Osteocyte (in vitro differentiated cells): Measurements from ENCODE around the gene BLCAP. TPM values are rescaled to one million over a fixed set of nuclear protein-coding genes. Genes with fewer than 3 reads are reported as not detected.
"Not testable (repeated sequence)": the region's sequence is repeated elsewhere in the genome, so short reads cannot be mapped to it uniquely, and the experiment has no call there.

Source experiments
- DNase-seq: peaks from one replicate; pipeline ENCODE4 v3.0.0; 2021; ENCODE audit warnings: mixed read lengths; ENCODE audit not compliant: unreplicated experiment; ENCODE audit errors: extremely low spot score
- H3K27ac Mint-ChIP-seq: one replicate; pipeline ENCODE4 v1.8.0; 2021; ENCODE audit warnings: mild to moderate bottlenecking, mixed read lengths; ENCODE audit not compliant: unreplicated experiment
- H3K27me3 Mint-ChIP-seq: one replicate; pipeline ENCODE4 v1.8.0; 2021; ENCODE audit warnings: mixed read lengths; ENCODE audit not compliant: unreplicated experiment
- H3K36me3 Mint-ChIP-seq: one replicate; pipeline ENCODE4 v1.8.0; 2021; ENCODE audit warnings: mixed read lengths; ENCODE audit not compliant: unreplicated experiment
- H3K4me1 Mint-ChIP-seq: one replicate; pipeline ENCODE4 v1.8.0; 2021; ENCODE audit warnings: mixed read lengths; ENCODE audit not compliant: unreplicated experiment
- H3K4me3 Mint-ChIP-seq: one replicate; pipeline ENCODE4 v1.8.0; 2021; ENCODE audit warnings: mild to moderate bottlenecking, moderate library complexity, mixed read lengths; ENCODE audit not compliant: unreplicated experiment
- H3K9me3 Mint-ChIP-seq: one replicate; pipeline ENCODE4 v1.8.0; 2021; ENCODE audit warnings: mixed read lengths; ENCODE audit not compliant: unreplicated experiment
- total RNA-seq: library from RNA; stranded (reverse); gene quantifications from 2 replicates; pipeline ENCODE4 v1.2.1, GENCODE V29; 2021
- TF ChIP-seq, protein P1 (sequence below): fragments of 200-600 bp; sonication (generic); IDR thresholded peaks from 2 replicates; pipeline ENCODE4 v1.5.0; 2021; ENCODE audit warnings: antibody characterized with exemption, mild to moderate bottlenecking, moderate library complexity

Gene BLCAP
- total RNA-seq, 1 donor from 2014 or later: 74.5 TPM

DNA sequence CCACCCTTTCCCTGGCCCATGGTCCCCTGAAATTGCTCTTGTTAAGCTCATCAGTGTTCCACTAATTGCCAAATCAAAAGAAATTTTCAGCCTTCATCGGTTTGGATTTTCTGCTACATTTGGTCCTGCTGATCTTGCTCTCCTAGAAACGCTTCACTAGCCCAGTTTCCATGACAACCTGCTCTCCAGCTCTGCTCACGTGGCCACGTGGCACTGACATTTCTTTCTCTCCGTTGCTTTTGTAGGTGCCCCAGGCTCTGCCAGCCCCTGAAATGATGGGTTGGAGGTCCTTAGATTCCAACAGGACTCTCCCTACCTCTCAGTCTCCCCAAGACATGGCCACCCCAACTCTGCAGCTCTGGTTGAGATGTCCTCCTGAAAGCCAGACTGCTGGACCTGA, 52.4 kb downstream of the BLCAP start:
- TF ChIP-seq, protein P1, sequence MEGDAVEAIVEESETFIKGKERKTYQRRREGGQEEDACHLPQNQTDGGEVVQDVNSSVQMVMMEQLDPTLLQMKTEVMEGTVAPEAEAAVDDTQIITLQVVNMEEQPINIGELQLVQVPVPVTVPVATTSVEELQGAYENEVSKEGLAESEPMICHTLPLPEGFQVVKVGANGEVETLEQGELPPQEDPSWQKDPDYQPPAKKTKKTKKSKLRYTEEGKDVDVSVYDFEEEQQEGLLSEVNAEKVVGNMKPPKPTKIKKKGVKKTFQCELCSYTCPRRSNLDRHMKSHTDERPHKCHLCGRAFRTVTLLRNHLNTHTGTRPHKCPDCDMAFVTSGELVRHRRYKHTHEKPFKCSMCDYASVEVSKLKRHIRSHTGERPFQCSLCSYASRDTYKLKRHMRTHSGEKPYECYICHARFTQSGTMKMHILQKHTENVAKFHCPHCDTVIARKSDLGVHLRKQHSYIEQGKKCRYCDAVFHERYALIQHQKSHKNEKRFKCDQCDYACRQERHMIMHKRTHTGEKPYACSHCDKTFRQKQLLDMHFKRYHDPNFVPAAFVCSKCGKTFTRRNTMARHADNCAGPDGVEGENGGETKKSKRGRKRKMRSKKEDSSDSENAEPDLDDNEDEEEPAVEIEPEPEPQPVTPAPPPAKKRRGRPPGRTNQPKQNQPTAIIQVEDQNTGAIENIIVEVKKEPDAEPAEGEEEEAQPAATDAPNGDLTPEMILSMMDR: no peak
- Mint-ChIP-seq H3K4me3 (no peak overlapping the region), H3K4me1 (no peaks in the 10 kb centered on the region), H3K27ac (no peak overlapping the region), H3K9me3 (peaks cover 6% of the 10 kb centered on the region), H3K36me3 (no peaks in the 10 kb centered on the region), H3K27me3 (peaks cover 63% of the 10 kb centered on the region)
- DNase-seq: no peak

DNA sequence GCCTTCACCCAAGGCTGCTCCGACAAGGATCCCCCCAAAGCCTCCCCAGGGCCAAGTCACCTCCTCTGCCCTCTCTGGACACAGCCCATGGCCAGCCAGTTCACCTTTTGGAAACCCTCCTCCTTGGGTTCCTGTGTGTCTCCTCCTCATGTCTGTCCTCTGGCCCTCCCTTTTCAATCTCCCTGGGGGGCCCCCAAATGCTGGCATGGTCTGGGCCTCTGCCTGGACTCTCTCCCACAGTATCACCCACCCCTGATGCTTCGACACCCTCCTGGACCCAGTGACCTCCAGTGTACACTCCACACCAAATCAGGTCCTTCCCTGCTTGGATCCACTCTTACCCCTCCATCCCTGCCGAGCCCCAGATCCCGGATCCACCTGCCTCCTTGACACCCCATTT, 53.3 kb downstream of the BLCAP start:
- Mint-ChIP-seq H3K9me3 (peaks cover 6% of the 10 kb centered on the region), H3K36me3 (no peaks in the 10 kb centered on the region), H3K4me1 (no peaks in the 10 kb centered on the region), H3K4me3 (no peak overlapping the region), H3K27me3 (peaks cover 59% of the 10 kb centered on the region), H3K27ac (no peak overlapping the region)
- TF ChIP-seq, protein P1: no peak
- no peak for DNase-seq

DNA sequence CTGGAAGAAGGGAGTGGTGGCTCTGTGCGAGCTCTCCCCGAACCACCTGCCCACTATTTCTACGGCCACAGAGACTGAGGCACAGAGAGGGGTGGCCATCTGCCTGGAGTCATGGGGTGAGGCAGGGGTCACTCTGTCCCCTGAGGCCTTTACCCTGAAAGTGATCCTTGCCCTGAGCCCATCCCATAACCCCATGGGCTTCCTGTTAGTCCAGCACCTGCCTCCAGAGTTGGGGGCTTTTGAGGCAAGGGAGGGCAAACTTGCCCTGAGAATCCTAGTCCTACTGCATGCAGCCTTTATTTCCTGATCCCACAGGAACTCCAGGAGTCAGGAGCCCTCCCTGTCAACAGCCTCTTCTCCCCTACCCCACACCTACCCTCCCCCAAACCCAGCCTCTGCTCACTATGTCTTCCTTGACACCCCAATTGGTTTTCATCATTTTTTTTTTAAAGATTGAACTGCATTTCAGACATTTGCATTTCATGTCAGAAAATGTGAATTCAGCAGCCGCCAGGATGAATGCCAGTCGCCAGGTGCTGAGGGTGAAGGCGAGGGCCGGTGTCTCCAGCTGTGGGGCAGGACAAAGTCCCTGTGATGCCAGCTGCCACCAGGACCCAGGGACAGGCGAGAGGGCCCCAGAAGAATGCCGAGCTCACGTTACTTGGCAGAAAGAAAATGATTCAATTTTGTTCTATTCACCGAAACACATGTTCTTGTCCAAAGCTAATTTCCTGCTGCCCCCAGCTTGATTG, 54.3 kb downstream of the BLCAP start:
- Mint-ChIP-seq H3K4me3 (no peak overlapping the region), H3K27ac (no peak overlapping the region), H3K9me3 (peaks cover 6% of the 10 kb centered on the region), H3K27me3 (peaks cover 57% of the 10 kb centered on the region), H3K4me1 (no peaks in the 10 kb centered on the region), H3K36me3 (no peaks in the 10 kb centered on the region)
- TF ChIP-seq, protein P1: no peak
- DNase-seq: no peak

DNA sequence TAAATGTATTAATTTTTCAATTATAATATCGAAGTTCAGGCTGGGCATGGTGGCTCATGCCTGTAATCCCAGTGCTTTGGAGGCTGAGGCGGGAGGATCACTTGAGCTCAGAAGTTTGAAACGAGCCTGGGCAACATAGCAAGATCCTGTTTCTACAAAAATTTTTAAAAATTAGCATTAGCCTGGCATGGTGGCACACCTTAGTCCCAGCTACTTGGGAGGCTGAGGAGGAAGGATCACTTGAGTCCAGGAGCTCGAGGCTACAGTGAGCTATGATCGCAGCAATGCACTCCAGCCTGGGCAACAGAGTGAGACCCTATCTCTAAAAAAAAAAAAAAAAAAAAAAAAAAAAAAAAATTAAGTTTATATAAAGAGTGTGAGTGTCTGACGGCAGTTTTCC, 55.2 kb downstream of the BLCAP start:
- not testable (repeated sequence) for DNase-seq, H3K9me3 Mint-ChIP-seq, H3K27ac Mint-ChIP-seq, H3K4me1 Mint-ChIP-seq, H3K4me3 Mint-ChIP-seq, H3K36me3 Mint-ChIP-seq
- peaks cover 54% of the 10 kb centered on the region for H3K27me3 Mint-ChIP-seq

DNA sequence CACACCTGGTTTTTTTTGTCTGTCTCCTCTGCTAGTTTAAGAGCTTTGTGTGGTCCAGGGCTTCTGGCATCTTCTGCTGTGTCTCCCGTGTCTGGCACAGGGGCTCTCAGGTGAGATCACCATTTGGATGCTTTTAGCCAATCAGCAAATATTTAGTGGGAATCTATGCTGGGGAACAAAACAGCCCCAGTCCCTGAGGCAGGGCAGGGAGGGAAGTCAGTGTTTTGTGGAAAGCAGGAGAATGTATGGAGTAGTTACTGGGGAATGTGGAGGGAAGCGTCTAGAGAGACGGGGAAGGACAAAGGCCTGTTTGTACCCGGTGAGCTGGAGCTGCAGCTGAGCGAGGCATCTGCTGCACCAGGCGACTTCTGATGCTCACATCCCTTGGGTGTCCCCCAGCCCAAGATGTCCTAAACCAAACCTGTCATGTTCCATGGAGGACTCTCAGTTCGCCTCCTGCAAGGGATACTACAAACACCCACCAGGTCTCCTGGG, 55.9 kb downstream of the BLCAP start:
- DNase-seq: no peak
- Mint-ChIP-seq H3K27me3 (peaks cover 56% of the 10 kb centered on the region), H3K27ac (no peak overlapping the region), H3K4me3 (no peak overlapping the region), H3K4me1 (no peaks in the 10 kb centered on the region), H3K9me3 (peaks cover 6% of the 10 kb centered on the region), H3K36me3 (no peaks in the 10 kb centered on the region)
- TF ChIP-seq, protein P1: no peak

DNA sequence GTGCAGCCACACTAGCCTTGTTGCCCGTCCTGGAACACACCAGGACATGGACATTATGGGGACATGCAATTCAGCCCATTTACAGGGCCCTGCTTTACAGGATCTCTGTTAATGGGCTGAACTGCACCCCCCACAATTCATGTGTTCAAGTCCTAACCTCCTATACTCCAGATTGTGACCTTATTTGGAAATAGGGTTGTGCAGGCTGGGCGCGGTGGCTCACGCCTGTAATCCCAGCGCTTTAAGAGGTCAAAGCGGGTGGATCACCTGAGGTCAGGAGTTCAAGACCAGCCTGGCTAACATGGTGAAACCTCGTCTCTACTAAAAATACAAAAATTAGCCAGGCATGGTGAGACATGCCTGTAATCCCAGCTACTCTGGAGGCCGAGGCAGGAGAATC, 57.5 kb downstream of the BLCAP start:
- not testable (repeated sequence) for H3K36me3 Mint-ChIP-seq, H3K4me1 Mint-ChIP-seq

More for the DNA sequence above, 57.5 kb downstream of the BLCAP start:
- not testable (repeated sequence) for H3K9me3 Mint-ChIP-seq, H3K27ac Mint-ChIP-seq, H3K4me3 Mint-ChIP-seq, DNase-seq
- H3K27me3 Mint-ChIP-seq: peaks cover 50% of the 10 kb centered on the region
